Transverse colon (tissue), 4 donors: ENCODE measurements around the gene MAP3K1.

Experiments
- POLR2A ChIP-seq: fragments of 450-650 bp; IDR thresholded peaks from one replicate; pipeline ENCODE4 v1.6.1; 2016; ENCODE audit warnings: antibody characterized with exemption, mild to moderate bottlenecking, moderate library complexity
- POLR2AphosphoS5 ChIP-seq, 3 donors: sonication (generic); formaldehyde crosslinking; IDR thresholded peaks; one replicate each; pipeline ENCODE4 v1.6.1; 2016; ENCODE audit warnings: antibody characterized with exemption in 3 of 3
- TF ChIP-seq, protein P1 (sequence below), 5 experiments: fragments of 200-600 bp in 3 of 5; fragments of 450-650 bp in 2 of 5; sonication (generic) in 3 of 5; IDR thresholded peaks; 1 replicate in 2 of 5; 2 replicates in 3 of 5; pipeline ENCODE4 v1.5.1; 2016 to 2017; ENCODE audit warnings: antibody characterized with exemption in 5 of 5, inconsistent platforms in 3 of 5, mild to moderate bottlenecking in 2 of 5, moderate library complexity in 1 of 5

DNA sequence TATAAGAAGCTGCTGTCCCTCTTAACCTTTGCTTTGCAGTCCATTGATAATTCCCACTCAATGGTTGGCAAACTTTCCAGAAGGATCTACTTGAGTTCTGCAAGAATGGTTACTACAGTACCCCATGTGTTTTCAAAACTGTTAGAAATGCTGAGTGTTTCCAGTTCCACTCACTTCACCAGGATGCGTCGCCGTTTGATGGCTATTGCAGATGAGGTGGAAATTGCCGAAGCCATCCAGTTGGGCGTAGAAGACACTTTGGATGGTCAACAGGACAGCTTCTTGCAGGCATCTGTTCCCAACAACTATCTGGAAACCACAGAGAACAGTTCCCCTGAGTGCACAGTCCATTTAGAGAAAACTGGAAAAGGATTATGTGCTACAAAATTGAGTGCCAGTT lies 66.2 kb downstream of the MAP3K1 start:
- TF ChIP-seq, protein P1, sequence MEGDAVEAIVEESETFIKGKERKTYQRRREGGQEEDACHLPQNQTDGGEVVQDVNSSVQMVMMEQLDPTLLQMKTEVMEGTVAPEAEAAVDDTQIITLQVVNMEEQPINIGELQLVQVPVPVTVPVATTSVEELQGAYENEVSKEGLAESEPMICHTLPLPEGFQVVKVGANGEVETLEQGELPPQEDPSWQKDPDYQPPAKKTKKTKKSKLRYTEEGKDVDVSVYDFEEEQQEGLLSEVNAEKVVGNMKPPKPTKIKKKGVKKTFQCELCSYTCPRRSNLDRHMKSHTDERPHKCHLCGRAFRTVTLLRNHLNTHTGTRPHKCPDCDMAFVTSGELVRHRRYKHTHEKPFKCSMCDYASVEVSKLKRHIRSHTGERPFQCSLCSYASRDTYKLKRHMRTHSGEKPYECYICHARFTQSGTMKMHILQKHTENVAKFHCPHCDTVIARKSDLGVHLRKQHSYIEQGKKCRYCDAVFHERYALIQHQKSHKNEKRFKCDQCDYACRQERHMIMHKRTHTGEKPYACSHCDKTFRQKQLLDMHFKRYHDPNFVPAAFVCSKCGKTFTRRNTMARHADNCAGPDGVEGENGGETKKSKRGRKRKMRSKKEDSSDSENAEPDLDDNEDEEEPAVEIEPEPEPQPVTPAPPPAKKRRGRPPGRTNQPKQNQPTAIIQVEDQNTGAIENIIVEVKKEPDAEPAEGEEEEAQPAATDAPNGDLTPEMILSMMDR (IDR thresholded peaks at IDR 0.05) = no peak
- TF ChIP-seq POLR2A = no peak
- no peak for TF ChIP-seq POLR2AphosphoS5 (IDR thresholded peaks at IDR 0.05)
